NCI-H774 (cell line): Measurements from ENCODE around the gene COL15A1.

Experiments used
- DNase-seq: peaks from one replicate; lab custom pipeline; 2025; lab: John Stamatoyannopoulos, UW

COL15A1 gene

GRCh38 chr9:99108131-99108530, 164.4 kb downstream of the COL15A1 start:
- DNase-seq = no peak

DNA sequence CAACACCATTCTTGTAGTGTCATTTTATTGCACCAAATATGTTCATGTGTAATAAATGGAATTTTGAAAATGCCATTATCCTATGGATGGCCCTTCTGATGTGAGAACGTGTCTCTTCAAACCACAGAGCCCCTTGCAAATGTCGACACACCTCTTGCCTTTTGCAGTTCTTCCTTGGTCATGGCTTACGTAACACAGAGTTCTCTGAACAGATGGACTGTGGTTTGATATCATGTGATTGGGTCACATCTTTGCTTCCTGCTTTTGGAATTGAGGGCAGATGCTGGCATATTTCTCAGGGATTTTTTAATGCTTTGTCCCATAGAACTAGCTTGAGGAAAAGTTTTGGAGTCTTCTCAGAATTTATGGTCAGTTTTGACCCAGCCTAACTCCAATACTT, 165.8 kb downstream of the COL15A1 start:
- no peak for DNase-seq

DNA sequence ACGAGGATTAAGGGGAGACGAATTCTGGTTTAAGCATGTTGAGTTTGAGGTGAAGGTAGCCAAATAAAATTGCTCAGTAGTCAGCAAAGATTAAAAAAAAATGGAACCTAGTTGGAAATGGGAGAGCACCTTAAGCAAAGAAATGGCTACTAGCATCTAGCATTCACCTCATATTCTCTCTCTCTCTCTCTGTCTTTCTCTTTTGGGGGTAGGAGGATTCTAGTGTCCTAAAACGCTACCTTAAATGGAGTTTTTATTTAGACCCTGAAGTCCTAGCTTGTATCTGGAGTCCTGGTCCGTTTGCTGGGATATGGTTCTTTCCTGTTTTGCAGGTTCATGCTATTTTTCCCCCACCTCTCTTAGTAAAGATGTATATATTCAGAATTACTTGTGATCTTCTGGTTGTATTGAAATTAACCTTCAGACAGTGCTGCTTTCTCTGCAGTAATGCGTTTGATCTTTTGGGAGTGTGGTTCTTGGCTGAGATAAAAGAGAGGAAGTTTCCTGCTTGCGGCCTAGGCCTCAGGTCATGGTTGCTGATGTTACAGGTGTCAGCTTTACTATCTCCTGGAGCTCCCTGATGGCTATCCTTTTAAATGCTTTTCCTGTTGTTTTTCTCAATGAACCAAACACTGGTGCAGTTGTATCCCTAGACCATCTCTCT, 169.2 kb downstream of the COL15A1 start:
- no peak for DNase-seq

DNA sequence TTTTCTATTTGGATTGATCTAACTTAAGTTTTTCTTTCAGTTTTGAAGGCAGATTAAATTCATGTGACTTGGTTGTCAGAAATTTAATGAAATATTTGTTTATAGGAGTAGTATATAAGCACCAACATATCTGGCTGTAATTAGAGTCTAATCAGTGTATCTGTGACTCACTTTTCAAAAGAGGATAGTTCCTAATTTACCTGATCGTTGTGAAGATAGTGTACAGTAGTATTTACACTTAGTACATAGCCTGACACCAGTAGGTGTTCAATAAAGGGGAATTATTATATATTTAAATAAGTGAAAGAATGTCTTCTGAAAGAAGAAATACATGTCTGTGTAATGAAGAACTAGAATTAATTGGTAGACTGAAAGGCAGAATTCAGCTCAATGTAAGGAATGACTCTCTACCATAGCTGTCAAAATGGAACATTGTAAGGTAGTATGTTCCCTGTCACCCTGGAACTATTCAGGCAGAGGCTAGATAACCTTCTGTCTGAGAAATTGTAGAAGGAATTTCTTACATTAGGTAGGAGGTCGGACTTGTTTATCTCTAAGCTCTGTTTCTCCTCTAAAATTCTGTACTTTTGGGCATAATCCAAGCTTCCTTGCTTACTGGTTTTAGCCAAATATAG, 169.8 kb downstream of the COL15A1 start:
- no peak for DNase-seq

- DNase-seq = no peak
Measured at GRCh38 chr9:99114049-99114440, 170.3 kb downstream of the COL15A1 start.

DNA sequence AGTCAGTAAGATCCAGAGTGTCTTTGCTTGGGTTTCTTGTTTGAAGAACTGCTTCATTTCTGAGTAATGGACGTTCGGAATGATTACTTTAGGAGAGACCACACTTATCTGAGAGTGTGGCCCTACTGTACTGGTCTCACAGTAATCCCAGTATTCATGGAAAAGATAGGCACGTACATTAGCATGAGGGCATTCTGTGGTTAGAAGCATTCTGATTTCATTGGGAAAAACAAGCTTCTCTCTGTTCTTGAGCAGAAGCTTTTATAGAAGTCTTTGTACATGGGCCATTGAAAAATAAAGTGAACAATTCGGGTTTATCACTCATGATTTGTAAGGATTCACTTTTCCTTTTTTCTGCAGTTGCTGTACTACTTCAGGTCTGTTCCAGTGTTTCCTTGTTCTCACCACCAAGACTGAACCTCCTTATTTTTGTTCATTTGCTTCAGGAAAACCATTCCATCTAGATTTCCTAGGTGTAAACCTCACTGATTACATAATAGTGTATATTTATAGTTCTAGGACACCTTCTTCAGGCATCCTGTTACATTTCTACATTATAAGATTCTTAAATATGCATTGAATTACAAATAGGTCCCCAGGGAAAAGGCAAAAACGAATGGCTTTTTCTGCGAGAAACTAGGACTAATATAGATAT, 171.3 kb downstream of the COL15A1 start:
- no peak for DNase-seq

- no peak for DNase-seq
Measured at GRCh38 chr9:99116003-99116411, 172.3 kb downstream of the COL15A1 start.

GRCh38 chr9:99118782-99119466, 175.2 kb downstream of the COL15A1 start:
- no peak for DNase-seq

DNA sequence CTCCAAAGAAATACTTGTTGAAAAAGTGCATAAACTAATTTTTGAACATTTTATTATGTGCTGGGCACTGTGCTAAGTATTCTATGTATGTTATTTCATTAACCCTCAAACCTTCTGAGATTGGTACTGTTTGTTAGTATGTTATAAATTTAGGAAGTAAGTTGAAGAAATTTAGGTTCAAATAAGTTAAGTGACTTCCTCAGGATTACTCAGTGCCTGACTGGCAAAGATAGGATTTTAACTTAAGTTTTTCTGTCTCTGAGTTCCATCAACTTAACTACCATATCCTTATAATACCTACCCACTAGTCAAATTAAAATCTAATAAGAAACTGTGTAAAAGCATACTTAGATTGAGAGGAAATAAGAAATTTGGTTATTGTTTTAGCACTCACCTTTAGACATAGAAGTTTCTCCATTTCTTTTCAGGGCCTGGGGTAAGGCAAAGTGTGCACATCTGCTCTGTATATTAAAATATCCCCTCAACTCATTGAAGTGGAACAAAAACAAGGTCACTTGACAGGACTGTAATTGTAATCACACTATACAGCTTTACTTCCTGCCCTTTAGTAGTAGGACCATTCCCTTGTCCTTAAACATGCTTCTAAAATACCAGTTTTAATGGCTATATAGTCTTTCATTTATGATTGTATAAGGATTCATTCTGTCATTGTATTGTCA, 176.4 kb downstream of the COL15A1 start:
- DNase-seq = no peak
